ENCODE data around the gene RPL36AL.

GRCh38 chr14:49620182-49621113 lies at the start of gene RPL36AL, which contains the start of gene MGAT2:
- TF ChIP-seq CTCF (IDR thresholded peaks at IDR 0.05) (peak in 2 of 3 experiments; percentile 19 to 42), POLR2A (IDR thresholded peaks at IDR 0.05) (peak; percentile 71)

Measured in testis (tissue), 2 donors.